ENCODE data around the gene GMPPA. TPM values are rescaled to one million over a fixed set of nuclear protein-coding genes. Genes with fewer than 3 reads are reported as not detected.

Gene GMPPA
- total RNA-seq, 1 experiment from 2014 or later: 32.0 TPM

GRCh38 chr2:219490186-219490585, 8.5 kb upstream of the GMPPA start:
- no CpG with 5 or more reads among the region's 23 CpGs for WGBS (ENCODE audit: extremely low coverage, insufficient read length, low lambda C conversion rate)
- H3K14ac ChIP-seq (ENCODE audit: insufficient read depth, low read length): no peak overlapping the region
- no peak overlapping the region for H2BK20ac ChIP-seq (ENCODE audit: low read depth, low read length, poor library complexity, severe bottlenecking)
- no peaks in the 10 kb centered on the region for H3K79me2 ChIP-seq (ENCODE audit: insufficient read depth, low read length)
- H3K9ac ChIP-seq (ENCODE audit: extremely low read depth, insufficient read length, low read length): no peak overlapping the region
- H2BK5ac ChIP-seq (ENCODE audit: insufficient read length, low read length): no peak overlapping the region
- H3K27ac ChIP-seq (ENCODE audit: insufficient read length, low read depth, low read length): no peak overlapping the region
- no peak overlapping the region for H2AK5ac ChIP-seq (ENCODE audit: insufficient read length, low read length)
- Mint-ChIP-seq H3K36me3 (ENCODE audit: insufficient read depth in 1 of 3, low read depth in 3 of 3) (no peaks in the 10 kb centered on the region), H3K9me3 (no peaks in the 10 kb centered on the region; a peak in 1 of 5 replicates), H3K27ac (no peak overlapping the region), H3K4me3 (no peak overlapping the region), H3K27me3 (ENCODE audit: low read depth) (peaks cover 53% of the 10 kb centered on the region), H3K4me1 (peaks cover 34 to 48% of the 10 kb centered on the region in 2 experiments)
- no peak overlapping the region for H3K4ac ChIP-seq (ENCODE audit: low read depth, low read length)
- no peak overlapping the region for H4K8ac ChIP-seq (replicated peaks; ENCODE audit: insufficient read length, low read depth, low read length)
- no peak overlapping the region for H3T11ph ChIP-seq (ENCODE audit: low read length)
- H3K23me2 ChIP-seq (ENCODE audit: insufficient read length, low read depth, low read length, poor library complexity, severe bottlenecking): no peaks in the 10 kb centered on the region
- H2BK15ac ChIP-seq (ENCODE audit: low read depth, low read length): no peak overlapping the region
- H3K9me3 ChIP-seq (ENCODE audit: control insufficient read depth, low read depth, low read length): no peaks in the 10 kb centered on the region
- H3K27me3 ChIP-seq (ENCODE audit: insufficient read depth, low read length): peaks cover 9% of the 10 kb centered on the region; the same call in 1 of the 2 replicates
- peak; percentile 61 for TF ChIP-seq CTCF (conservative IDR thresholded peaks at IDR 0.05)
- no peak overlapping the region for H3K23ac ChIP-seq (ENCODE audit: insufficient read length, low read depth, low read length)
- H2BK12ac ChIP-seq (ENCODE audit: insufficient read length, low read depth, low read length): no peak overlapping the region
- no peak overlapping the region for H3K18ac ChIP-seq (ENCODE audit: insufficient read length, low read depth, low read length)
- H4K5ac ChIP-seq (ENCODE audit: insufficient read length, low read depth, low read length): no peak overlapping the region
- no peak overlapping the region for H2AFZ ChIP-seq (ENCODE audit: low read length)
- no peak overlapping the region for H3K4me2 ChIP-seq (ENCODE audit: insufficient read depth, insufficient read length, low read length)
- H4K20me1 ChIP-seq (ENCODE audit: control insufficient read depth, insufficient read depth, insufficient read length): no peaks in the 10 kb centered on the region
- H3K4me1 ChIP-seq (ENCODE audit: insufficient read depth, low read length): peaks cover 2% of the 10 kb centered on the region
- DNase-seq: no peak
- no peak overlapping the region for H4K91ac ChIP-seq (ENCODE audit: insufficient read length, low read depth, low read length)
- H3K56ac ChIP-seq (ENCODE audit: insufficient read length, low read depth, low read length): no peak overlapping the region
- no peaks in the 10 kb centered on the region for H3K79me1 ChIP-seq (ENCODE audit: insufficient read depth, low read depth, low read length, poor library complexity, severe bottlenecking)
- no peak overlapping the region for H2BK120ac ChIP-seq (ENCODE audit: low read depth, low read length, poor library complexity, severe bottlenecking)
